GM18517 (cell line): ENCODE measurements around the gene LAMB3.
"Not testable (repeated sequence)": the region's sequence is repeated elsewhere in the genome, so short reads cannot be mapped to it uniquely, and the experiment has no call there.

ENCODE experiments used
- ATAC-seq: cut with Tn5 transposase; IDR thresholded peaks from one replicate; pipeline ENCODE4 v1.9.1; 2021; ENCODE audit warnings: mild to moderate bottlenecking, moderate library complexity; ENCODE audit not compliant: unreplicated experiment

The LAMB3 gene

GRCh38 chr1:209652121-209652735, at the start of gene LAMB3:
Gene LAMB3, minus strand, starts transcription at chr1:209652425. Its CDS starts 1,481 bp downstream, at chr1:209650944.
- no peak for ATAC-seq

GRCh38 chr1:209700686-209701085, 48.5 kb upstream of the LAMB3 start:
- not testable (repeated sequence) for ATAC-seq

- ATAC-seq, result no peak
These were observed 44.9 kb upstream of the LAMB3 start for GRCh38 chr1:209697126-209697525.

GRCh38 chr1:209696673-209697072, 44.4 kb upstream of the LAMB3 start:
- ATAC-seq, result no peak

- ATAC-seq, result peak; percentile 72
These were observed 40.7 kb upstream of the LAMB3 start for GRCh38 chr1:209692745-209693504.

GRCh38 chr1:209692296-209692695, 40.1 kb upstream of the LAMB3 start:
- ATAC-seq, result no peak

- ATAC-seq, result no peak
These were observed 39.0 kb upstream of the LAMB3 start for GRCh38 chr1:209691237-209691636.

GRCh38 chr1:209689477-209689876, 37.3 kb upstream of the LAMB3 start:
- no peak for ATAC-seq

GRCh38 chr1:209688746-209689234, 36.6 kb upstream of the LAMB3 start:
- no peak for ATAC-seq

GRCh38 chr1:209686322-209686721, 34.1 kb upstream of the LAMB3 start:
- no peak for ATAC-seq

GRCh38 chr1:209685821-209686220, 33.6 kb upstream of the LAMB3 start:
- peak; percentile 69 for ATAC-seq

- ATAC-seq, result no peak
These were observed 26.8 kb upstream of the LAMB3 start for GRCh38 chr1:209678981-209679539.

- ATAC-seq, result no peak
These were observed 23.4 kb upstream of the LAMB3 start for GRCh38 chr1:209675565-209676154.

- ATAC-seq, result no peak
These were observed 22.8 kb upstream of the LAMB3 start, which contains the start of gene G0S2 for GRCh38 chr1:209674957-209675564. Gene G0S2, plus strand, starts transcription at chr1:209675412. Its CDS starts 273 bp downstream, at chr1:209675685.

- no peak for ATAC-seq
These were observed 21.6 kb upstream of the LAMB3 start for GRCh38 chr1:209673631-209674417.

- ATAC-seq, result peak; percentile 92
These were observed 20.7 kb upstream of the LAMB3 start for GRCh38 chr1:209672705-209673630.

- no peak for ATAC-seq
These were observed 18.3 kb upstream of the LAMB3 start for GRCh38 chr1:209670441-209671082.

GRCh38 chr1:209667708-209668107, 15.5 kb upstream of the LAMB3 start:
- ATAC-seq, result no peak

- ATAC-seq, result no peak
These were observed 14.9 kb upstream of the LAMB3 start for GRCh38 chr1:209667103-209667502.
